OCI-LY7 (cell line): ENCODE data around the gene ELMO1.

Source experiments
- CTCF ChIP-seq: fragments of 200-600 bp; sonication (generic); conservative IDR thresholded peaks from 2 replicates; pipeline ENCODE4 v1.5.1; 2014; ENCODE audit warnings: mild to moderate bottlenecking, antibody characterized with exemption, low read length, moderate library complexity, mixed read lengths
- EZH2phosphoT487 ChIP-seq: fragments of 200-600 bp; sonication (generic); IDR thresholded peaks from 2 replicates; pipeline ENCODE4 v1.6.1; 2018; ENCODE audit warnings: low read depth, borderline replicate concordance, mild to moderate bottlenecking, mixed run types, antibody characterized with exemption, low read length, moderate library complexity, mixed read lengths

GRCh38 chr7:37338966-37339365 is 109.7 kb downstream of the ELMO1 start:
- no peak for TF ChIP-seq CTCF
- no peak for TF ChIP-seq EZH2phosphoT487
